Mucosa of stomach (tissue), 1 donor: Measurements from ENCODE around the gene MEIOB.

Experiments
- H3K27me3 ChIP-seq: one replicate; pipeline ENCODE4 v1.7.0; 2013; ENCODE audit warnings: mild to moderate bottlenecking, low read length; ENCODE audit not compliant: control insufficient read depth, insufficient read depth
- H3K36me3 ChIP-seq: one replicate; pipeline ENCODE4 v1.7.0; 2013; ENCODE audit warnings: low read length; ENCODE audit not compliant: control insufficient read depth, insufficient read depth
- H3K4me1 ChIP-seq: one replicate; pipeline ENCODE4 v1.7.0; 2013; ENCODE audit warnings: mild to moderate bottlenecking, low read length; ENCODE audit not compliant: control insufficient read depth, insufficient read depth
- H3K4me3 ChIP-seq: one replicate; pipeline ENCODE4 v1.7.0; 2013; ENCODE audit warnings: low read length
- H3K9ac ChIP-seq: one replicate; pipeline ENCODE4 v1.7.0; 2013; ENCODE audit warnings: mild to moderate bottlenecking, low read length, moderate library complexity
- H3K9me3 ChIP-seq: one replicate; pipeline ENCODE4 v1.7.0; 2013; ENCODE audit warnings: mild to moderate bottlenecking, low read length, moderate library complexity; ENCODE audit not compliant: control insufficient read depth
- donor health status: Pancreatic carcinoma.

Gene MEIOB

DNA sequence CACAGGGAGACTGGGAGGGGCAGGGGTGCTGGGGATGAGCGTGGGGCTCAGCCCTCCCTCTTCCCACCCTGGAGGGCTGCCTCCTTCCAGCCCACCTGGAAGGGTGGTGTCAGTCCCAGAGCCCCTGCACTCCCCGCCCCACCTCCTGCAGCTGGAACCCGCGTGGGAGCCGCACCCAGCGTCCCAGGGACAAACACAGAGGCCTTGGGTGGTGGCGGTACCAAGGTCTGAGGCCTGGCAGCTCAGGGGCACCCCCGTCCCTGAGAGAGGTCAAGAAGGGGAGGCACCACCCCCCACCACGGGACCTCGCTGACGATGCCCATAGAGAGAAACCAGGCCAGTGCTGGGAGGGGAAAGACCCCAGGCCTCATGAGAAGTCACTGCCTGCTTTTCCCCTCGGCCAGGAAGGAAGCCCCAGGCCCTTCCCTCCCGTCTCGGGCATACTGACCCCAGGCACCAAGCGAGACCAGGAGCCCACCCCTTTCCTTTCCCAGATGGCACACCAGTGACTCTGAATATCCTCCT lies 42.2 kb upstream of the MEIOB start:
- Histone ChIP-seq H3K36me3 (no peaks in the 10 kb centered on the region), H3K9ac (no peak overlapping the region), H3K4me3 (no peak overlapping the region), H3K27me3 (peaks cover 39% of the 10 kb centered on the region), H3K9me3 (no peaks in the 10 kb centered on the region), H3K4me1 (peaks cover 43% of the 10 kb centered on the region)

DNA sequence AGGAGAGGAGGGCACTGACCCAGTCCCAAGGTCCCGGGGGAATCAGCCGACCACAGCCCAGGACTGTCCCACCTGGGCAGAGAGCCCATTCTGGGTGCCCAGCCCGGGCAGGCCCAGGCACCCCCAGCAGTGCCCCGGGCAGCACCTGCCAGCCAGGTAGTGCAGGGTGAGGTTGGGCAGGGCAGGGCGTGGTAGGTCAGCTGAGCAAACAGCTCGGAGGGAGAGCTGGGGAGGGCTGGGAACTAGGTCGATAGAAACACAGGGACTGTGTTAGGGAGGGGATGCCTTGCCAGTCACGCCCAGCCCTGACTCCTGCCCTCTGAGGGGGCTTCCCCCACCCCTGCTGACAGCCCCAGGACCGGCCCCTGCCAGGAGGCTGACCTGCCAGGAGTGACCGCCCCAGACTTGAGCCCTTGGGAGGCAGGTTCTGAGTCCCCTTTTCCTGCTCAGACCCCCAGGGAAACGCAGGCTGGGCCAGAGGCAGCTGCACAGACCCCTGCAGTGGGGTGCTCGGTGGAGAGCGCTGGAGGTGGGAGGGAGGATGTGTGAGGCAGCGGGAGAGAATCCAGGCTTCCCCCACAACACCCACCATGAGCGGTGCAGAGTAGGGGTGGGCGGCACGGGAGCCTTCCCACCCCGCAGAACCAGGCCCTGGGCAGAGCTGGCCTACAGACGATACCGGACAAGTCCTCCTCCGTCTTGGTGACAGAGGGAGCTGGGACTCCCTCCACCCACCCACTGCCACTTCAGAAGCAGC lies 41.5 kb upstream of the MEIOB start:
- Histone ChIP-seq H3K27me3 (peaks cover 33% of the 10 kb centered on the region), H3K36me3 (no peaks in the 10 kb centered on the region), H3K4me3 (no peak overlapping the region), H3K9me3 (no peaks in the 10 kb centered on the region), H3K9ac (peak overlapping the region; percentile 53), H3K4me1 (peaks cover 43% of the 10 kb centered on the region)

DNA sequence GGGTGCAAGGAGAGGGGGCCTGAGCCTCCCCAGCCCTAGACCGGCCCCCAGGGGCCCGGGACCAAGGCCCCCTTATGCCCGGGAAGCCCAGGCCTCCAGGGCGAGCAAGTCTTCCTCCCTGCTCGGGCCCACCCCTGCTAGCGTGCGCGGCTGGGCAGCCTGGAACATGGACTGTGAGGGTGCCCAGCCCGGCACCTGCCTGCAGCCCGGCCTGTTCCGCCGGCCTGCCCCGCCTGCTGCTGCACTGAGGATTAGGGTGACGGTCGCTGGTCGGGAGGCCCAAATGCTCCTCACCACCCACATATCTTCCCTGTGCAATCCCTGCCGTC lies 40.2 kb upstream of the MEIOB start:
- H3K4me1 ChIP-seq, result peaks cover 38% of the 10 kb centered on the region
- H3K9ac ChIP-seq, result no peak overlapping the region
- H3K4me3 ChIP-seq, result no peak overlapping the region
- H3K36me3 ChIP-seq, result no peaks in the 10 kb centered on the region
- H3K9me3 ChIP-seq, result no peaks in the 10 kb centered on the region
- peaks cover 26% of the 10 kb centered on the region for H3K27me3 ChIP-seq

GRCh38 chr16:1911467-1912214 lies 39.7 kb upstream of the MEIOB start:
- H3K4me1 ChIP-seq, result peaks cover 38% of the 10 kb centered on the region
- H3K36me3 ChIP-seq, result no peaks in the 10 kb centered on the region
- no peaks in the 10 kb centered on the region for H3K9me3 ChIP-seq
- no peak overlapping the region for H3K9ac ChIP-seq
- peaks cover 20% of the 10 kb centered on the region for H3K27me3 ChIP-seq
- no peak overlapping the region for H3K4me3 ChIP-seq

DNA sequence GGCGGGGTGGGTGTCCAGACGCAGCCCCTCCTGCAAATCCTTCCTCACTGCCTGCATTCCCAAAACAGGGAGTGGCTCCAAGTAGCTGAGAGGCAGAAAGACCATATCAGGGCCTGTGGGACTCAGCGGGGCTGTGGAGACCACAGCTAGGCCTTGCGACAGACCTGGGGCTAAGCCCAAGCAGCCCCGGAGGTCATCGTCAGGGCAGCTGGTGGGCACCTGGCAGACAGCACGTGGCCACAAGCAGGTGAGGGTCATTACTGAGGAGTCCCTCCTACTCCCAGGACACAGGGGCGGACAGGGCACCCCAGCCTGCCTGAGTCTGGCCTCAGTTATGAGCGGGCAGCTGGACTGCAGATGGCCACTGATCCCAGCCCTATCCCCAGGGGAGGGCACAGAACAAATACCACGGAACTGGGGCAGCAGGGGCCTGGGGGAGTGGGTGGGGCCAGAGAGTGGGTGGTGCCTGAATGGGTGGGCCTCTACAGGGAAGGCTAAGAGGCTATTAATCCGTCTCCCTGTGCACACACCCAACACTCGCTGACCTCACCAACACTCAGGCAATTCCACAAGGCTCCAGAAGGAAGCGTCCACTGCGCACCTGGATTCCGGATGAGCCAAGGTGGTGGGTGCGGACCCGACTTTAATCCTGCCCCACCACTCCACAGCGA lies 37.7 kb upstream of the MEIOB start:
- peaks cover 36% of the 10 kb centered on the region for H3K4me1 ChIP-seq
- no peaks in the 10 kb centered on the region for H3K9me3 ChIP-seq
- H3K27me3 ChIP-seq, result peaks cover 11% of the 10 kb centered on the region
- H3K9ac ChIP-seq, result no peak overlapping the region
- no peaks in the 10 kb centered on the region for H3K36me3 ChIP-seq
- H3K4me3 ChIP-seq, result no peak overlapping the region

- H3K27me3 ChIP-seq, result peaks cover 9% of the 10 kb centered on the region
Observed at GRCh38 chr16:1908983-1909382, 37.0 kb upstream of the MEIOB start.

GRCh38 chr16:1908184-1908583 lies 36.2 kb upstream of the MEIOB start:
- Histone ChIP-seq H3K9ac (no peak overlapping the region), H3K36me3 (no peaks in the 10 kb centered on the region), H3K27me3 (peaks cover 12% of the 10 kb centered on the region), H3K4me3 (no peak overlapping the region), H3K4me1 (peaks cover 20% of the 10 kb centered on the region), H3K9me3 (no peaks in the 10 kb centered on the region)

More at GRCh38 chr16:1908983-1909382, 37.0 kb upstream of the MEIOB start:
- Histone ChIP-seq H3K9ac (no peak overlapping the region), H3K36me3 (no peaks in the 10 kb centered on the region), H3K4me1 (peaks cover 28% of the 10 kb centered on the region), H3K9me3 (no peaks in the 10 kb centered on the region), H3K4me3 (no peak overlapping the region)

GRCh38 chr16:1907226-1907860 lies 35.4 kb upstream of the MEIOB start:
- no peak overlapping the region for H3K4me3 ChIP-seq
- H3K9ac ChIP-seq, result no peak overlapping the region
- H3K9me3 ChIP-seq, result no peaks in the 10 kb centered on the region
- H3K27me3 ChIP-seq, result peaks cover 12% of the 10 kb centered on the region
- no peaks in the 10 kb centered on the region for H3K36me3 ChIP-seq
- H3K4me1 ChIP-seq, result peaks cover 12% of the 10 kb centered on the region

DNA sequence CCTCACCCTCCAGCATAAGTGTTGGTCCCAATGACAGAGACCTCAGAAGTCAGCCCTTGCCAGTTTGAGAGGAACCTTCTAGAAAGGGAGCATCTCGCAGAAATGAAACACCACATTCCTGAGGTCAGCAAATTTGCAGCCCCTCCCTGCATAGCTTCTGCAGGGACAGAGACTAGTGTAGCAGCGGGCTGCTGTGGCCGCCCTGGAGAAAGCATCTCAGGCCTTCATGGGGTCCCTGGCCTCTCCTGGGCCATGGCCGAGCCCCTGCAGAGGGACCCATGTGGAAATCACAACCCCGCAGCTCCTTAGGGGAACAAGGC lies 34.8 kb upstream of the MEIOB start:
- Histone ChIP-seq H3K9me3 (no peaks in the 10 kb centered on the region), H3K9ac (no peak overlapping the region), H3K4me1 (peaks cover 7% of the 10 kb centered on the region), H3K27me3 (peaks cover 12% of the 10 kb centered on the region), H3K4me3 (no peak overlapping the region), H3K36me3 (no peaks in the 10 kb centered on the region)

- H3K4me1 ChIP-seq, result peaks cover 6% of the 10 kb centered on the region
- H3K36me3 ChIP-seq, result no peaks in the 10 kb centered on the region
- no peak overlapping the region for H3K4me3 ChIP-seq
- peaks cover 12% of the 10 kb centered on the region for H3K27me3 ChIP-seq
- no peaks in the 10 kb centered on the region for H3K9me3 ChIP-seq
- no peak overlapping the region for H3K9ac ChIP-seq
Observed at GRCh38 chr16:1906055-1906845, 34.3 kb upstream of the MEIOB start.
